ENCODE results near the gene UQCRFS1. TPM values are rescaled to one million over a fixed set of nuclear protein-coding genes. Genes with fewer than 3 reads are reported as not detected.
"Not testable (repeated sequence)": the region's sequence is repeated elsewhere in the genome, so short reads cannot be mapped to it uniquely, and the experiment has no call there.

Gene UQCRFS1
- total RNA-seq, 1 donor from 2014 or later = 27.0 TPM

- no peak overlapping the region for H3K4me3 ChIP-seq
- no peaks in the 10 kb centered on the region for H3K27me3 ChIP-seq
- no peak overlapping the region for H3K27ac ChIP-seq
- DNase-seq (ENCODE audit: extremely low spot score in 2 of 2) = no peak
- H3K4me1 ChIP-seq = no peaks in the 10 kb centered on the region
- no peaks in the 10 kb centered on the region for H3K36me3 ChIP-seq
- H3K9me3 ChIP-seq = no peaks in the 10 kb centered on the region
- intact Hi-C loops (cut with DNase I) = no loop called here
- no peak for TF ChIP-seq POLR2A (IDR thresholded peaks at IDR 0.05)
- no peak for TF ChIP-seq POLR2AphosphoS5 (IDR thresholded peaks at IDR 0.05; ENCODE audit: insufficient read depth in 1 of 2, low read depth in 1 of 2)
- no peak for TF ChIP-seq CTCF (IDR thresholded peaks at IDR 0.05)
Measured at GRCh38 chr19:29241324-29241723, 28.4 kb upstream of the UQCRFS1 start.

GRCh38 chr19:29239213-29239776, 26.3 kb upstream of the UQCRFS1 start:
- DNase-seq (ENCODE audit: extremely low spot score in 2 of 2) = no peak
- Histone ChIP-seq H3K27me3 (no peaks in the 10 kb centered on the region), H3K9me3 (no peaks in the 10 kb centered on the region), H3K27ac (no peak overlapping the region), H3K36me3 (no peaks in the 10 kb centered on the region), H3K4me3 (no peak overlapping the region), H3K4me1 (no peaks in the 10 kb centered on the region)
- TF ChIP-seq POLR2AphosphoS5 (IDR thresholded peaks at IDR 0.05; ENCODE audit: insufficient read depth in 1 of 2, low read depth in 1 of 2) = no peak
- TF ChIP-seq POLR2A (IDR thresholded peaks at IDR 0.05) = no peak
- TF ChIP-seq CTCF (IDR thresholded peaks at IDR 0.05) = no peak
- intact Hi-C loops (cut with DNase I) = no loop called here

GRCh38 chr19:29233591-29233990, 20.6 kb upstream of the UQCRFS1 start:
- Histone ChIP-seq H3K27me3 (no peaks in the 10 kb centered on the region), H3K27ac (no peak overlapping the region), H3K4me3 (no peak overlapping the region), H3K4me1 (no peaks in the 10 kb centered on the region), H3K9me3 (no peaks in the 10 kb centered on the region), H3K36me3 (no peaks in the 10 kb centered on the region)
- intact Hi-C loops (cut with DNase I) = no loop called here
- no peak for DNase-seq (ENCODE audit: extremely low spot score in 2 of 2)
- TF ChIP-seq POLR2A (IDR thresholded peaks at IDR 0.05) (no peak), CTCF (IDR thresholded peaks at IDR 0.05) (no peak), POLR2AphosphoS5 (IDR thresholded peaks at IDR 0.05; ENCODE audit: insufficient read depth in 1 of 2, low read depth in 1 of 2) (no peak)

GRCh38 chr19:29232315-29232852, 19.4 kb upstream of the UQCRFS1 start:
- Histone ChIP-seq H3K9me3 (no peaks in the 10 kb centered on the region), H3K27ac (no peak overlapping the region), H3K36me3 (no peaks in the 10 kb centered on the region), H3K27me3 (no peaks in the 10 kb centered on the region), H3K4me1 (no peaks in the 10 kb centered on the region), H3K4me3 (no peak overlapping the region)
- intact Hi-C loops (cut with DNase I) = no loop called here
- TF ChIP-seq POLR2A (IDR thresholded peaks at IDR 0.05) (no peak), POLR2AphosphoS5 (IDR thresholded peaks at IDR 0.05; ENCODE audit: insufficient read depth in 1 of 2, low read depth in 1 of 2) (no peak), CTCF (IDR thresholded peaks at IDR 0.05) (no peak)
- no peak for DNase-seq (ENCODE audit: extremely low spot score in 2 of 2)

- H3K36me3 ChIP-seq; H3K4me1 ChIP-seq; H3K4me3 ChIP-seq; H3K27ac ChIP-seq; DNase-seq (ENCODE audit: extremely low spot score in 2 of 2); H3K9me3 ChIP-seq; H3K27me3 ChIP-seq; intact Hi-C loops (cut with DNase I): not testable (repeated sequence)
Measured at GRCh38 chr19:29231306-29231705, 18.4 kb upstream of the UQCRFS1 start.

All from vagina (tissue), 2 donors.